ENCODE measurements around the gene AGPAT2.

GRCh38 chr9:136630662-136630992 is 56.6 kb downstream of the AGPAT2 start:
- TF ChIP-seq ARNTL (CRISPR knock-in tag; IDR thresholded peaks at IDR 0.05; ENCODE audit: borderline replicate concordance, low read depth) (no peak), ZNF565 (CRISPR knock-in tag; conservative IDR thresholded peaks at IDR 0.05; ENCODE audit: low read depth) (no peak), GLIS3 (CRISPR knock-in tag; IDR thresholded peaks at IDR 0.05) (no peak), CSRNP3 (CRISPR knock-in tag; IDR thresholded peaks at IDR 0.05) (no peak), ZFP3 (CRISPR knock-in tag; IDR thresholded peaks at IDR 0.05) (no peak), TSHZ2 (CRISPR knock-in tag; IDR thresholded peaks at IDR 0.05) (no peak), BACH2 (CRISPR knock-in tag; IDR thresholded peaks at IDR 0.05; ENCODE audit: borderline replicate concordance) (no peak), RARB (CRISPR knock-in tag; IDR thresholded peaks at IDR 0.05) (no peak), CREB5 (CRISPR knock-in tag; IDR thresholded peaks at IDR 0.05; ENCODE audit: low read depth) (no peak), ZC3H10 (CRISPR knock-in tag; IDR thresholded peaks at IDR 0.05) (no peak), PATZ1 (CRISPR knock-in tag; IDR thresholded peaks at IDR 0.05; ENCODE audit: borderline replicate concordance) (no peak), ISL1 (CRISPR knock-in tag; IDR thresholded peaks at IDR 0.05) (no peak), ZNF70 (CRISPR knock-in tag; IDR thresholded peaks at IDR 0.05) (no peak)

Measured in SK-N-SH treated with all-trans-retinoic acid at 6 μM for 48 hours (cell line).